ENCODE results near the gene DNM3. TPM values are rescaled to one million over a fixed set of nuclear protein-coding genes. Genes with fewer than 3 reads are reported as not detected.

DNM3 gene
- total and polyA plus RNA-seq, 2 donors (not counting 3 experiments of a cell fraction or from before 2014, with no cell fraction given), result 1.4 to 2.5 TPM

- Histone ChIP-seq H3K9me1 (replicated peaks; ENCODE audit: control insufficient read depth, extremely low read depth, insufficient read depth, low read length) (no peaks in the 10 kb centered on the region), H3K9ac (replicated peaks; ENCODE audit: extremely low read depth, insufficient read depth, low read length) (no peak overlapping the region), H3K9me3 (replicated peaks; ENCODE audit: control insufficient read depth, insufficient read depth, low read length) (no peaks in the 10 kb centered on the region), H3K36me3 (ENCODE audit: control insufficient read depth in 2 of 2, extremely low read depth in 1 of 2, insufficient read depth in 2 of 2, low read length in 2 of 2) (no peaks in the 10 kb centered on the region), H4K20me1 (replicated peaks; ENCODE audit: control insufficient read depth, extremely low read depth, insufficient read depth, low read length) (no peaks in the 10 kb centered on the region), H3K4me2 (ENCODE audit: insufficient read depth, low read length) (no peak overlapping the region), H3K4me1 (ENCODE audit: control insufficient read depth, extremely low read depth, insufficient read depth, low read length) (no peaks in the 10 kb centered on the region), H3K27ac (ENCODE audit: insufficient read depth, low read depth, low read length) (no peak overlapping the region), H3K27me3 (ENCODE audit: control insufficient read depth in 2 of 2, insufficient read depth in 2 of 2, low read length in 2 of 2) (no peaks in the 10 kb centered on the region), H3K4me3 (replicated peaks in 1 of 3; ENCODE audit: insufficient read depth in 1 of 3, low read depth in 1 of 3, low read length in 3 of 3) (no peak overlapping the region), H2AFZ (ENCODE audit: low read depth, low read length) (no peak overlapping the region), H3K79me2 (ENCODE audit: control insufficient read depth, insufficient read depth, low read length) (no peaks in the 10 kb centered on the region)
- POLR2A ChIA-PET, result no interaction called here
- no TSS peak for BruUV-seq (replicated peaks)
- CTCF ChIA-PET, result interaction anchor here (0.8 to 2.0 kb wide), 2 partner anchors 9 to 11 kb away, joined by 3 to 6 read pairs; no protein-coding TSS in a partner anchor
- TF ChIP-seq JUN (IDR thresholded peaks at IDR 0.05; ENCODE audit: borderline replicate concordance, insufficient read depth, insufficient read length, low read depth) (no peak), POLR2A (IDR thresholded peaks at IDR 0.05; ENCODE audit: low read depth, low read length) (no peak), GATA2 (IDR thresholded peaks at IDR 0.05; ENCODE audit: insufficient read depth, insufficient read length, low read depth, low read length) (no peak), MAX (IDR thresholded peaks at IDR 0.05; ENCODE audit: insufficient read depth, insufficient read length) (no peak), MYC (IDR thresholded peaks at IDR 0.05; ENCODE audit: low read depth, low read length) (no peak), POLR2AphosphoS5 (IDR thresholded peaks at IDR 0.05; ENCODE audit: insufficient read depth, low read depth, low read length) (no peak), FOS (IDR thresholded peaks at IDR 0.05; ENCODE audit: borderline replicate concordance, insufficient read depth, low read length) (no peak), CTCF (IDR thresholded peaks at IDR 0.05; ENCODE audit: extremely low read depth in 1 of 2, insufficient read depth in 1 of 2, low read depth in 1 of 2, low read length in 2 of 2) (no peak), EZH2 (IDR thresholded peaks at IDR 0.05; ENCODE audit: borderline replicate concordance, low read depth, low read length, severe bottlenecking) (no peak)
- dilution Hi-C loops (cut with MboI; ENCODE audit: extremely low pct_ligation_motif_present, low sequenced_read_pairs) (no loop called here), intact Hi-C loops (cut with micrococcal nuclease) (no loop called here)
- FAIRE-seq (no peak), DNase-seq (ENCODE audit: low read depth, low spot score) (no peak)
Measured at GRCh38 chr1:172332230-172332629, 490.9 kb downstream of the DNM3 start.
